Measurements from ENCODE around the gene HES5. TPM values are rescaled to one million over a fixed set of nuclear protein-coding genes. Genes with fewer than 3 reads are reported as not detected.

The HES5 gene
- polyA plus RNA-seq, 1 of the 3 experiments (the other 2 are of a cell fraction) = 0.03 TPM

GRCh38 chr1:2501041-2501819 lies 28.8 kb downstream of the HES5 start:
- TF ChIP-seq YY1 (IDR thresholded peaks at IDR 0.05; ENCODE audit: low read depth) = no peak
- TF ChIP-seq GABPA (IDR thresholded peaks at IDR 0.05; ENCODE audit: low read depth) = no peak
- no peak for TF ChIP-seq TAF1 (IDR thresholded peaks at IDR 0.05; ENCODE audit: borderline replicate concordance, low read depth, low read length)
- no peaks in the 10 kb centered on the region for H3K36me3 ChIP-seq (replicated peaks in 1 of 2; ENCODE audit: control insufficient read depth in 1 of 2, insufficient read depth in 2 of 2, low read length in 1 of 2)
- no peaks in the 10 kb centered on the region for H3K79me2 ChIP-seq (ENCODE audit: insufficient read depth)
- no peak overlapping the region for H3K27ac ChIP-seq (ENCODE audit: low read depth in 2 of 2, low read length in 1 of 2)
- H2AFZ ChIP-seq (ENCODE audit: low read depth) = no peak overlapping the region
- no peak overlapping the region for H3K9ac ChIP-seq
- H3K9me3 ChIP-seq = no peaks in the 10 kb centered on the region
- H3K9me2 ChIP-seq = no peaks in the 10 kb centered on the region
- no peak overlapping the region for H3K4me2 ChIP-seq
- 80% methylated on average over 10 of the region's 28 CpGs for WGBS (ENCODE audit: low lambda C conversion rate)
- ChIA-PET CTCF (interaction anchor here (0.6 to 1.8 kb wide), 7 partner anchors 8 to 46 kb away, joined by 3 to 8 read pairs (median 3); no protein-coding TSS in a partner anchor), POLR2A (interaction anchor here (1.3 to 1.8 kb wide), 2 partner anchors 14 to 26 kb away, joined by 5 read pairs; no protein-coding TSS in a partner anchor)
- H3K4me1 ChIP-seq (ENCODE audit: control insufficient read depth in 1 of 2, insufficient read depth in 2 of 2, low read depth in 1 of 2, low read length in 1 of 2) = peaks cover 0 to 15% of the 10 kb centered on the region in 2 experiments; a peak in 1 of 4 replicates
- no peak for DNase-seq
- no peak overlapping the region for H3K4me3 ChIP-seq (ENCODE audit: low read depth in 2 of 2, low read length in 1 of 2)
- H3K27me3 ChIP-seq (ENCODE audit: insufficient read depth) = no peaks in the 10 kb centered on the region
- no peaks in the 10 kb centered on the region for H4K20me1 ChIP-seq (ENCODE audit: insufficient read depth)
- H3F3A ChIP-seq (replicated peaks; ENCODE audit: insufficient read depth) = no peaks in the 10 kb centered on the region

- no peaks in the 10 kb centered on the region for H3K27me3 ChIP-seq (ENCODE audit: insufficient read depth)
- no peak overlapping the region for H3K4me3 ChIP-seq (ENCODE audit: low read depth in 2 of 2, low read length in 1 of 2)
- H3K27ac ChIP-seq (ENCODE audit: low read depth in 2 of 2, low read length in 1 of 2) = no peak overlapping the region; a peak in 1 of 4 replicates
- no peaks in the 10 kb centered on the region for H3K79me2 ChIP-seq (ENCODE audit: insufficient read depth)
- H3K36me3 ChIP-seq (replicated peaks in 1 of 2; ENCODE audit: control insufficient read depth in 1 of 2, insufficient read depth in 2 of 2, low read length in 1 of 2) = no peaks in the 10 kb centered on the region
- no peak overlapping the region for H2AFZ ChIP-seq (ENCODE audit: low read depth)
- no peak overlapping the region for H3K4me2 ChIP-seq
- H3K4me1 ChIP-seq (ENCODE audit: control insufficient read depth in 1 of 2, insufficient read depth in 2 of 2, low read depth in 1 of 2, low read length in 1 of 2) = peaks cover 0 to 15% of the 10 kb centered on the region in 2 experiments; a peak in 1 of 4 replicates
- POLR2A ChIA-PET = interaction anchor here (1.2 kb wide), 1 partner anchor 18 kb away, joined by 3 read pairs; no protein-coding TSS in a partner anchor
- H3K9me2 ChIP-seq = no peaks in the 10 kb centered on the region
- H3F3A ChIP-seq (replicated peaks; ENCODE audit: insufficient read depth) = no peaks in the 10 kb centered on the region
- no peak overlapping the region for H3K9ac ChIP-seq
- CTCF ChIA-PET = interaction anchor here (0.8 to 1.8 kb wide), 5 partner anchors 19 to 45 kb away, joined by 3 to 8 read pairs (median 5); no protein-coding TSS in a partner anchor
- WGBS (ENCODE audit: low lambda C conversion rate) = 70% methylated on average over 12 of the region's 19 CpGs
- H3K9me3 ChIP-seq = no peaks in the 10 kb centered on the region
- TF ChIP-seq YY1 (IDR thresholded peaks at IDR 0.05; ENCODE audit: low read depth) = no peak
- TF ChIP-seq SIN3A (IDR thresholded peaks at IDR 0.05; ENCODE audit: borderline replicate concordance, low read depth, low read length) = no peak
- TF ChIP-seq JUND (IDR thresholded peaks at IDR 0.05) = no peak
- TF ChIP-seq NRF1 (IDR thresholded peaks at IDR 0.05; ENCODE audit: low read depth, low read length) = no peak
- TF ChIP-seq USF2 (IDR thresholded peaks at IDR 0.05; ENCODE audit: borderline replicate concordance, low read depth, low read length) = no peak
- TF ChIP-seq TEAD4 (IDR thresholded peaks at IDR 0.05; ENCODE audit: borderline replicate concordance, insufficient read depth) = no peak
- TF ChIP-seq RAD21 (IDR thresholded peaks at IDR 0.05; ENCODE audit: low read length) = no peak
- no peak for TF ChIP-seq TAF1 (IDR thresholded peaks at IDR 0.05; ENCODE audit: borderline replicate concordance, low read depth, low read length)
- TF ChIP-seq CHD2 (IDR thresholded peaks at IDR 0.05; ENCODE audit: low read length, partially characterized antibody) = no peak
- TF ChIP-seq USF1 (IDR thresholded peaks at IDR 0.05; ENCODE audit: borderline replicate concordance, low read depth) = no peak
- no peak for TF ChIP-seq MAX (IDR thresholded peaks at IDR 0.05; ENCODE audit: low read depth)
- no peak for TF ChIP-seq MXI1 (IDR thresholded peaks at IDR 0.05; ENCODE audit: low read depth, low read length)
- peak; percentile 65 for DNase-seq
- no peaks in the 10 kb centered on the region for H4K20me1 ChIP-seq (ENCODE audit: insufficient read depth)
These were observed 30.0 kb downstream of the HES5 start for GRCh38 chr1:2499986-2500596.

All from SK-N-SH (cell line).